ENCODE data around the gene TCOF1.

The TCOF1 gene

DNA sequence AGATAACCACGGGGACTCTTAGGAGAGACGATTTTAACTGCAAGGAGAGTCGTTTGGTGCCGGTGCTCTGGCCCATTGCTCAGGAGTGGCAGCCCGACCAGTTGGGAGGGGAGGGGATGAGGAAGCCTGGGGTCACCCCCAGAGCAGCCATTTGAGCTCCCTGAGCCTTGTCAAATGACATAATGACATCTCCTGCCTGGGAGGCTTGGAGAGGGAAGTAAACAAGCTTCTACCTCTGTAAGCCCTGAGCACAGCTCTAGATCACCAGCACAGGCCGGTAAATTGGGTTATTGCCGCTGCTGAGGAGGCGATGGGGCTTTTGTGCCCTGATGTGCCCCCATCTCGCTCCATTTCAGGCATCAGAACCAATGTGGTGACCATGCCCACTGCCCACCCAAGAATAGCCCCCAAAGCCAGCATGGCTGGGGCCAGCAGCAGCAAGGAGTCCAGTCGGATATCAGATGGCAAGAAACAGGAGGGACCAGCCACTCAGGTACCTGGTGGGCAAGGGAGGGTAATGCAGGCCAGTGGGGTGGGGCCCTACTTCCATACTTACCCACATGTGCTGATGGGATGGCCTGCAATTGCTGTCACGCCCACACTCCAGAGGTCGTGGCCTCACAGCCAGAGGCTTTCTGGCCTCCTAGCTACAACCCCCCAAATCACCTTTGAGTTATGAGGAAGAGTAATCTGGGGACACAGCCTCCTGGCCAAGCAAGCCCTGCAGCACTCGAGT is 32.2 kb downstream of the TCOF1 start:
- no peak for DNase-seq (ENCODE audit: low spot score)

- DNase-seq (ENCODE audit: low spot score), result no peak
Measured at GRCh38 chr5:150391064-150391834, 33.8 kb downstream of the TCOF1 start.

DNA sequence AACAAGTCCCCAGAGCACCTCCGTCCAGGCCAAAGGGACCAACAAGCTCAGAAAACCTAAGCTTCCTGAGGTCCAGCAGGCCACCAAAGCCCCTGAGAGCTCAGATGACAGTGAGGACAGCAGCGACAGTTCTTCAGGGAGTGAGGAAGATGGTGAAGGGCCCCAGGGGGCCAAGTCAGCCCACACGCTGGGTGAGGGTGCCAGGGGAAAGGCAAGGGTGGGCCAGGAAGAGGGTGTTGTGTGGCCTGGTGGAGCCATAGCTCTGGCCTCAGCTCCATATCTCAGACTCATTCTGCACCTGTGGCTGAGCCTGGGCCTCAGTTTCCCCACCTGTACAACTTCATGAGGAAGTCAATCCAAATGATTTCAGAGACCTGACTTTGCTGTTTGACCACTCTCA is 34.5 kb downstream of the TCOF1 start:
- DNase-seq (ENCODE audit: low spot score), result no peak

GRCh38 chr5:150392680-150393079 is 35.2 kb downstream of the TCOF1 start:
- no peak for DNase-seq (ENCODE audit: low spot score)

- no peak for DNase-seq (ENCODE audit: low spot score)
Measured at GRCh38 chr5:150393096-150393645, 35.7 kb downstream of the TCOF1 start.

DNA sequence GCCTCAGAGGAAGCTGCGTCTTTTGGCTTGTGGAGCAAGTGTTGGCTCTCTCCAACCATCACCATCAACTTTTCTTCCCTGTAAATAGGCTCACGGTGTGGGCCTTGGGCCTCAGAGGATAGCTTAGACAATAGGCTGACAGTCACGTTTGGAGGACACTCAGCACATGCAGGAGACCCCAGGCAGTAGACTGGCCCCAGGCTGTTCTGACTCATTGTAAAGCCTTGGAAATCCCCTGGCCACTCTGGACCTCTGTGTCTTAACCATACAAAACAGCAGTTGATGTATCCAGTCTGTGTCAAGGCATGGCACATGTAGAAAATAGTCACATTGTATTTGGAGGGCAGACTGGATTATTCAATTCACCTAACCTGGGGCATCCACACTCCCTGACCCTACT is 36.6 kb downstream of the TCOF1 start:
- no peak for DNase-seq (ENCODE audit: low spot score)

GRCh38 chr5:150394912-150395687 is 37.6 kb downstream of the TCOF1 start:
- no peak for DNase-seq (ENCODE audit: low spot score)

DNA sequence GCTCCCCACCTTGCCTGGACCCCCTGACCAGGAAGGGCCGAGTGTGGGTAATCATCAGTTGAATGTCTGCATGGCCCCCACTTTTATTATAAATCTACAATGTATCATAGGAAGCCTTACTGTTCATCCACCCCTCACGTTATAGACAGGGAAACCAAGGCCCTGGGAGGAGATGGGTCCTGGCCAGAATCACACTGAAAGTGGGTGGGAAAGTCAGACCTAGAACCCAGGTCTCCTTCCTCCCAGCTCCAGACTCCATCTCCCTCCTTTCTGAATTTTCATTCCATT is 38.1 kb downstream of the TCOF1 start:
- no peak for DNase-seq (ENCODE audit: low spot score)

DNA sequence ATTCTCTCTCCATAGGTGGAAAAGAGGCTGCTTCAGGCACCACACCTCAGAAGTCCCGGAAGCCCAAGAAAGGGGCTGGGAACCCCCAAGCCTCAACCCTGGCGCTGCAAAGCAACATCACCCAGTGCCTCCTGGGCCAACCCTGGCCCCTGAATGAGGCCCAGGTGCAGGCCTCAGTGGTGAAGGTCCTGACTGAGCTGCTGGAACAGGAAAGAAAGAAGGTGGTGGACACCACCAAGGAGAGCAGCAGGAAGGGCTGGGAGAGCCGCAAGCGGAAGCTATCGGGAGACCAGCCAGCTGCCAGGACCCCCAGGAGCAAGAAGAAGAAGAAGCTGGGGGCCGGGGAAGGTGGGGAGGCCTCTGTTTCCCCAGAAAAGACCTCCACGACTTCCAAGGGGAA is 38.8 kb downstream of the TCOF1 start:
- no peak for DNase-seq (ENCODE audit: low spot score)

DNA sequence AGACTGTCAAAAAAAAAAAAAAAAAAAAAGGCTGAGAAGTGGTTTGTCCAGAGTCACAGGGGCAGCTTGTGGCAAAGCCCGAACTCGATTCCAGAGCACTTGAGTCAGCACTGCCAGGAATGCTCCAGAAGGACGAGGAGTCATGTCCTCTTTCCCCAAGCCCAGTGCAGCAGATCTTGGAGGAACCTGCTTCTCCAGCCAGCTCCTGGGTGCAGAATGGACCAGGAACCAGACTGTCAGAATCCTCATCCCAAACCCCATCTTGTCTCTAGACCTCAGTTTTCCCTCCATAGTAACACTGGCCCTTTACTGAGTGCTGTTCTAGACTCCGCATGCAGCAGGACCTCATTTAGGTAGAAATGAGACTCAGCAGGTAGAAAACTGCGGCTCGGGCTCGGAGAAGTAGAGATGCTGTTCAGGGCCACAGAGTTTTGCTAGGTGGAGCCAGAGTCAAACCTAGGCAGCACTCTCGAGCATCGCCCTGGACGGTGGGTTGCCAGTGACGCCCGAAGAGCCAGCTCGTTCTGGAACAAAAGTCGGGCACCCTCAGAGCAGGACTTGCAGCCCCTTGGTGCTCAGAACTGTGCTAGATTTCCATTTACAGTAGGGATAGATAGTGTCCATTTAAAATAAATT is 39.8 kb downstream of the TCOF1 start:
- DNase-seq (ENCODE audit: low spot score), result no peak

DNA sequence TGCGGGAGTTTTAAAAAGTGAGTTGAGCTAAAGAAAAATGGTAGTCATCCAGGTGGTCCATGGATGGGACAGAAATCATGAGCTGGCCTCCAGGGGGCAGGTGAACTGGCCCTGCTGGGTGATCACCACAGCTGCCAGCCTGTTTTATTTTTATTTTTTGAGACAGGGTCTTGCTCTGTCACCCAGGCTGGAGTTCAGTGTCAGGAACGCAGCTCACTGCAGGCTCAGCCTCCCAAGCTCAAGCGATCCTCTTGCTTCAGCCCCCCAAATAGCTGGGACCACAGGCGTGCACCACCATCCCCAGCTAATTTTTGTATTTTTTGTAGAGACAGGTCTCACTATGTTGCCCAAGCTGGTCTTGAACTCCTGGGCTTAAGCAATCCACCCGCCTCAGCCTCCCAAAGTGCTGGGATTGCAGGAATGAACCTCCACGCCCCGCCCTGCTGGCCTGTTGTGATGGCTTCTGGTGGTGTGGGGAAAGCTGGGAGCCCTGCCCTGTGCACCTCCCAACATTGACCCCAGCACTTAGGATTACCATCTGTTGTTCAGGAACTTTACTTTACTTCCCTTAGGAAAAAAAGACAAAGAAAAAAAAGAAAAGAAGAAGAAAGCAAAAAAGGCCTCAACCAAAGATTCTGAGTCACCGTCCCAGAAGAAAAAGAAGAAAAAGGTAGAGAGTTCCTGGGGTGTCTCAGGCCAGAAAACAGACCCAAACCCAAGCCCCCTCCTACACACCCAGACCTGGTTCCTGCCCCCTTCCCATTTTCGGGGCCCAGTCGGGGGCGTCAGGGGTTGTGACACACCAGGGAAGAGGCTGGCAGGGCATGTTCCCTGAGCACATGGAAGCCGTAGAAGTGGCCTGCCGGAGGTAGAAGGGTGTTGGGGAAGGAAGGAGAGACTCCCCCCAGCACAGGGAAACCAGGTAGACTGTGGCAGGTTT is 40.6 kb downstream of the TCOF1 start:
- DNase-seq (ENCODE audit: low spot score), result no peak

GRCh38 chr5:150398722-150399523 is 41.4 kb downstream of the TCOF1 start:
- DNase-seq (ENCODE audit: low spot score), result peak; percentile 22

GRCh38 chr5:150399524-150400211 is 42.2 kb downstream of the TCOF1 start:
- DNase-seq (ENCODE audit: low spot score), result no peak

DNA sequence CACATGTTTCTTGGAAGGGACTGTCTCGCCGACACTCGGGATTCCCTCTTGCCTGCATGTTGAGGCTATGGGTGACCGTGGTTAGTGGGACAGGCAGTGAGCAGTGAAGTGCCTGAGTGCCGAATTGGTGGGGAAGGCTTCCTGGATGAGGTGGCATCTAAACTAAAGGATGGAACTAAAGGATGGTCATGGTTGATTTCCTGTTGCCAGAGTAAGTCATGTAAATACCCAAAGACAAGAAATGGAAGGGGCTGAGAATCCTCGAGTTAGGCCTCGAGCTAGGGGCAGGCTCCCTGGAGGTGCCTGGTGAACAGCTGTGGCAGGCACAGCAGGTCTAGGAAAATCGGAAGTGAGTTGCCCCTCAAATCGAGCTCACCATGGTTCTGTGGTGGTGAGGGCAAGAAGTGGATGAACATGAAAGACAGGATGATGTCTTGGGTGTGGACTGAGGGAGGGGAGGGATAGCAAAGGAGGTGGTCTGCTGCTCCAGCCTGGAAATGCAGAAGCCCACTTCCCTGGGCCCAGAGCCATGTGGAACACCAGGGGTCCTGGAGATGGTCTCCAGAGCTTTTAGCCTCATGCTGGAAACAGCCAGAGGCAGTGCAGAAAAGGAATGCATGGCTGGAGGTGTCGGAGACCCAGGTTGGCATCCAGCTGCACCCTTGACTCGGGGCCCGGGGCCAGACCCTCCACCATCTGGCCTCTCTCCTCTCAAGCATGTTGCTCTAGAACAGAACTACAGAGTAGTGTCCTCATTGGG is 43.0 kb downstream of the TCOF1 start:
- DNase-seq (ENCODE audit: low spot score), result no peak

DNA sequence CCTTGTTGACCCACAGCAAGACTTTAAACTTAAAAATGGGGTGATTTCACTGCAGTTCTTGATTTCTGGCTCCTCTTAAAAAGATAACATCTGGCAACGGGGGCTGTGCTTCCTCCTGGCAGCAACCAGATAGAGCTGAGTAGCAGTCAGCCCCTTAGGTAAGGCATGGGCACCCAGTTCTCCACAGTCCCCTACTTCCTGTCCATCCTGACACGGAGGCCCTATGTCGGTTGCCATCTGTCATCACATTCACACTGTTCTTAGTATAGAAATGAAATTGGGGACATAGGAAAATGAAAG is 43.5 kb downstream of the TCOF1 start:
- no peak for DNase-seq (ENCODE audit: low spot score)

GRCh38 chr5:150401376-150402228 is 44.1 kb downstream of the TCOF1 start:
- DNase-seq (ENCODE audit: low spot score), result no peak

DNA sequence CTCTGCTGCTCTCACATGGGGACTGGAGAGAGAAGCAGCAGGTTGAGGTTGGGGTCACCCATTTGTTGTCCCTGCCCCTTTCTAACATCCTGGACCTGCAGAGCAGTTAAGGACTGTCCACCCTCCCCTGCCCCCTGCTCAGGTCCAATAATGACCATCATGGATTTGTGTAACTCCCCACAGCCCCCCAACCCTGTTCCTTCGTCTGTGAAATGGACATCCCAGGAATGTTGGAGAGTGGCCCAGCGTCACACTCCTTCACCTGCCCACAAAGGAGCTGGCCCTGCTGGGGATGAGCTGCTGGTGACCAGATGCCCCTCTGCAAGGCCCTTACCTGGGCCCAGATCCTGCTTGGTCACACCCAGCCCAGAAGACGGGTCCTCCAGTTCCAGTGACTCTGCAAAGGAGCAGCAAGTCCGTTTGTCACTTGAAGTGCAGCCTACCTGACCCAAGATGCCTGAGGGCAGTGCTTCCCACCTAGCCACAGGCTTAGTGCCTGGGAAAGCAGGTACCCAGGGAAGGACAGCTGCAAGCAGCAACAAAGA is 44.8 kb downstream of the TCOF1 start:
- DNase-seq (ENCODE audit: low spot score), result no peak

DNA sequence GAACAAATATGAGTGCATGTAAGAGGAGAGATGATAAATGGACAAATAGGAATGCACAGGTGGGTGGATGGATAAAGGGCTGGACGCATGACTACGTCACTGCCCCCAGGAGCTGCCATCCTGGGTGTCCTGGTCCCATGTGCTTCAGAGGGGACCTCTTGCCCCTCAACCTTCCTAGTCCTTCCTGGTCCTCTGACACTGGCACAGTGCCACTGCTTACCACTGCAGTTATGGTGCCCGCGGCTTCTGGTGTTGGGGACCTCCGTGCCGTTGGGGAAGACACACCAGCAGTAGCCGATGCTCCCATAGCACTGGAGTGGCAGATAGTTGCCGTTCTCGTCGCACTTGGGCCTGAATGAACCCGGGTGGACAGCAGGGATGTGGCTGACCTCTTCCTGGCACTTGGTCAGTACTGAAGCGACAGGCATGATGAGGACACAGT is 45.4 kb downstream of the TCOF1 start:
- no peak for DNase-seq (ENCODE audit: low spot score)

Measured in CD4-positive, alpha-beta T cell treated with Interleukin-15 for 4 hours (primary cell).